Cardiac muscle cell (in vitro differentiated cells and primary cell): ENCODE data around the gene YAE1. TPM values are rescaled to one million over a fixed set of nuclear protein-coding genes. Genes with fewer than 3 reads are reported as not detected.

Experiments used
- DNase-seq, 2 donors: peaks; one replicate each; pipeline versions ENCODE4 v3.0.0 to v3.0.0-alpha.2; 2010 to 2017; ENCODE audit warnings: low read depth in 1 of 2, low spot score in 1 of 2
- H3K27ac ChIP-seq: fragments of 200-600 bp; sonication (generic); 2 replicates; pipeline ENCODE4 v1.5.1; 2016
- H3K27me3 ChIP-seq: fragments of 200-600 bp; sonication (generic); 2 replicates; pipeline ENCODE4 v1.6.0; 2016; ENCODE audit warnings: control low read depth
- H3K36me3 ChIP-seq: fragments of 200-600 bp; sonication (generic); 2 replicates; pipeline ENCODE4 v1.5.1; 2016; ENCODE audit warnings: control low read depth
- H3K4me1 ChIP-seq: fragments of 200-600 bp; sonication (generic); 2 replicates; pipeline ENCODE4 v1.8.1; 2017; ENCODE audit warnings: low read depth, mild to moderate bottlenecking, mixed run types
- H3K4me3 ChIP-seq: fragments of 200-600 bp; sonication (generic); 2 replicates; pipeline ENCODE4 v1.5.1; 2016; ENCODE audit warnings: mild to moderate bottlenecking
- H3K9me3 ChIP-seq: fragments of 200-600 bp; sonication (generic); 2 replicates; pipeline ENCODE4 v1.5.1; 2017; ENCODE audit warnings: low read depth, mild to moderate bottlenecking, control low read depth
- CTCF ChIP-seq: IDR thresholded peaks from 2 replicates; pipeline ENCODE4 v1.5.1; 2012; ENCODE audit warnings: low read depth, mild to moderate bottlenecking, low read length
- polyA plus RNA-seq: library from polyadenylated mRNA; unstranded; fragments of >200 nt; fragmentation: Nextera tagmentation; extraction: Ambion mirVana; gene quantifications from 2 replicates; pipeline ENCODE4 v1.2.1, GENCODE V29; 2016
- total RNA-seq: library from RNA; depleted of rRNA; stranded (reverse); fragments of >200 nt; gene quantifications from 2 replicates; pipeline ENCODE4 v1.2.3, GENCODE V29; 2016

YAE1 gene
- total and polyA plus RNA-seq, 2 experiments from 2014 or later, result 33.7 to 50.6 TPM

- H3K4me1 ChIP-seq, result no peaks in the 10 kb centered on the region
- TF ChIP-seq CTCF, result no peak
- H3K4me3 ChIP-seq, result no peak overlapping the region
- H3K27me3 ChIP-seq, result peaks cover 18% of the 10 kb centered on the region
- H3K27ac ChIP-seq, result no peak overlapping the region
- H3K9me3 ChIP-seq, result no peaks in the 10 kb centered on the region
- no peak for DNase-seq
- H3K36me3 ChIP-seq, result no peaks in the 10 kb centered on the region
Measured at GRCh38 chr7:39613577-39613976, 47.4 kb downstream of the YAE1 start.

GRCh38 chr7:39614299-39614698 is 48.1 kb downstream of the YAE1 start:
- no peak for DNase-seq
- H3K9me3 ChIP-seq, result no peaks in the 10 kb centered on the region
- no peaks in the 10 kb centered on the region for H3K36me3 ChIP-seq
- no peak overlapping the region for H3K4me3 ChIP-seq
- peaks cover 13% of the 10 kb centered on the region for H3K27me3 ChIP-seq
- no peak overlapping the region for H3K27ac ChIP-seq
- no peak for TF ChIP-seq CTCF
- H3K4me1 ChIP-seq, result no peaks in the 10 kb centered on the region

GRCh38 chr7:39615350-39615975 is 49.3 kb downstream of the YAE1 start:
- no peaks in the 10 kb centered on the region for H3K4me1 ChIP-seq
- H3K36me3 ChIP-seq, result no peaks in the 10 kb centered on the region
- H3K4me3 ChIP-seq, result no peak overlapping the region
- no peak for TF ChIP-seq CTCF
- DNase-seq, result no peak
- H3K9me3 ChIP-seq, result no peaks in the 10 kb centered on the region
- no peak overlapping the region for H3K27ac ChIP-seq
- H3K27me3 ChIP-seq, result peaks cover 3% of the 10 kb centered on the region

GRCh38 chr7:39616138-39616537 is 49.9 kb downstream of the YAE1 start:
- TF ChIP-seq CTCF, result no peak
- H3K27ac ChIP-seq, result no peak overlapping the region
- no peaks in the 10 kb centered on the region for H3K4me1 ChIP-seq
- DNase-seq, result no peak
- no peak overlapping the region for H3K4me3 ChIP-seq
- no peaks in the 10 kb centered on the region for H3K9me3 ChIP-seq
- H3K36me3 ChIP-seq, result no peaks in the 10 kb centered on the region
- no peaks in the 10 kb centered on the region for H3K27me3 ChIP-seq

- no peak for DNase-seq
- no peak overlapping the region for H3K27ac ChIP-seq
- peaks cover under 1% of the 10 kb centered on the region for H3K4me1 ChIP-seq
- H3K36me3 ChIP-seq, result no peaks in the 10 kb centered on the region
- H3K27me3 ChIP-seq, result no peaks in the 10 kb centered on the region
- H3K4me3 ChIP-seq, result no peak overlapping the region
- no peak for TF ChIP-seq CTCF
- H3K9me3 ChIP-seq, result no peaks in the 10 kb centered on the region
Measured at GRCh38 chr7:39617005-39617404, 50.8 kb downstream of the YAE1 start.
